HG02678 (cell line): ENCODE data around the gene CDX2.
"Not testable (repeated sequence)": the region's sequence is repeated elsewhere in the genome, so short reads cannot be mapped to it uniquely, and the experiment has no call there.

Experiments used
- ATAC-seq: cut with Tn5 transposase; IDR thresholded peaks from one replicate; pipeline ENCODE4 v1.9.1; 2021; ENCODE audit warnings: mild to moderate bottlenecking, moderate library complexity; ENCODE audit not compliant: unreplicated experiment

Gene CDX2

GRCh38 chr13:27965740-27966640, 3.1 kb downstream of the CDX2 start:
- no peak for ATAC-seq

GRCh38 chr13:27965343-27965739, 3.8 kb downstream of the CDX2 start:
- ATAC-seq: no peak

GRCh38 chr13:27964741-27965323, 4.3 kb downstream of the CDX2 start:
- ATAC-seq: no peak

- not testable (repeated sequence) for ATAC-seq
Observed at GRCh38 chr13:27964206-27964605, 4.9 kb downstream of the CDX2 start.

- ATAC-seq: no peak
Observed at GRCh38 chr13:27963491-27963890, 5.6 kb downstream of the CDX2 start.

GRCh38 chr13:27962982-27963381, 6.1 kb downstream of the CDX2 start:
- no peak for ATAC-seq

GRCh38 chr13:27962128-27962841, 6.8 kb downstream of the CDX2 start:
- ATAC-seq: no peak

GRCh38 chr13:27961227-27962085, 7.7 kb downstream of the CDX2 start:
- no peak for ATAC-seq

- ATAC-seq: no peak
Observed at GRCh38 chr13:27960362-27961226, 8.5 kb downstream of the CDX2 start.

GRCh38 chr13:27959976-27960361, 9.1 kb downstream of the CDX2 start:
- ATAC-seq: no peak

GRCh38 chr13:27956576-27957300, 12.4 kb downstream of the CDX2 start:
- ATAC-seq: no peak

- ATAC-seq: no peak
Observed at GRCh38 chr13:27955014-27955591, 14.0 kb downstream of the CDX2 start.

- ATAC-seq: peak; percentile 32
Observed at GRCh38 chr13:27954406-27954851, 14.7 kb downstream of the CDX2 start.

- ATAC-seq: peak; percentile 83
Observed at GRCh38 chr13:27953676-27954405, 15.3 kb downstream of the CDX2 start.

GRCh38 chr13:27952876-27953675, 16.0 kb downstream of the CDX2 start:
- peak; percentile 26 for ATAC-seq

- no peak for ATAC-seq
Observed at GRCh38 chr13:27942972-27943371, 26.1 kb downstream of the CDX2 start.
